SK-N-SH (cell line): ENCODE measurements around the gene WSCD1.

ENCODE experiments used
- CTCF ChIP-seq: fragments of 200-600 bp; sonication (generic); IDR thresholded peaks from 2 replicates; pipeline ENCODE4 v1.6.1; 2017; ENCODE audit warnings: antibody characterized with exemption, mild to moderate bottlenecking, moderate library complexity
- ELF1 ChIP-seq: IDR thresholded peaks from 2 replicates; pipeline ENCODE4 v1.4.0; 2012
- EP300 ChIP-seq, 2 experiments: IDR thresholded peaks; 2 replicates each; pipeline versions ENCODE4 v1.4.0 to v1.6.1; 2012; ENCODE audit warnings: borderline replicate concordance in 1 of 2, low read depth in 1 of 2, low read length in 1 of 2
- FOXJ3 ChIP-seq: sonication (generic); formaldehyde crosslinking; IDR thresholded peaks from 2 replicates; pipeline ENCODE4 v1.5.1; 2020; ENCODE audit warnings: mild to moderate bottlenecking, missing genetic modification reagents
- GABPA ChIP-seq: IDR thresholded peaks from 2 replicates; pipeline ENCODE4 v1.4.0; 2012; ENCODE audit warnings: low read depth, mild to moderate bottlenecking
- MAX ChIP-seq: IDR thresholded peaks from 2 replicates; pipeline ENCODE4 v1.4.0; 2012; ENCODE audit warnings: low read depth
- MEF2A ChIP-seq: IDR thresholded peaks from 2 replicates; pipeline ENCODE4 v1.4.0; 2012; ENCODE audit warnings: low read depth, borderline replicate concordance
- MXI1 ChIP-seq: IDR thresholded peaks from 2 replicates; pipeline ENCODE4 v1.6.1; 2012; ENCODE audit warnings: mild to moderate bottlenecking, low read depth, low read length, improper control_type of control experiment
- POLR2AphosphoS5 ChIP-seq: IDR thresholded peaks from 2 replicates; pipeline ENCODE4 v1.6.1; 2012; ENCODE audit warnings: low read depth, low read length
- RCOR1 ChIP-seq: fragments of 150-350 bp; IDR thresholded peaks from 2 replicates; pipeline ENCODE4 v1.6.1; 2017; ENCODE audit warnings: antibody characterized with exemption, low read length
- SMC3 ChIP-seq: IDR thresholded peaks from 2 replicates; pipeline ENCODE4 v1.6.1; 2012; ENCODE audit warnings: low read depth, low read length, improper control_type of control experiment
- TEAD4 ChIP-seq: IDR thresholded peaks from 2 replicates; pipeline ENCODE4 v1.4.0; 2012; ENCODE audit warnings: mild to moderate bottlenecking, borderline replicate concordance; ENCODE audit not compliant: insufficient read depth
- YY1 ChIP-seq: IDR thresholded peaks from 2 replicates; pipeline ENCODE4 v1.4.0; 2012; ENCODE audit warnings: low read depth, mild to moderate bottlenecking

- no peak for TF ChIP-seq CTCF
- TF ChIP-seq POLR2AphosphoS5, result no peak
- no peak for TF ChIP-seq SMC3
- no peak for TF ChIP-seq MEF2A
- TF ChIP-seq FOXJ3, result no peak
- no peak for TF ChIP-seq EP300 (IDR thresholded peaks at IDR 0.05; ENCODE audit: borderline replicate concordance in 1 of 2, low read depth in 1 of 2, low read length in 1 of 2)
- no peak for TF ChIP-seq MAX
- TF ChIP-seq ELF1, result no peak
- TF ChIP-seq MXI1, result no peak
- no peak for TF ChIP-seq TEAD4
- no peak for TF ChIP-seq YY1
- TF ChIP-seq RCOR1, result no peak
- no peak for TF ChIP-seq GABPA
These were observed 32.4 kb downstream of the WSCD1 start for GRCh38 chr17:6102615-6103014.
